Coronary artery (tissue), 2 donors: ENCODE results near the gene ARL6IP5.
A peak's percentile ranks its signal among the peaks of the same experiment; 100 is the strongest.

Source experiments
- DNase-seq: peaks from one replicate; pipeline ENCODE4 v3.0.0-alpha.2; 2017; ENCODE audit warnings: low spot score
- H3K27ac ChIP-seq, 2 donors: fragments of 200-600 bp; sonication (generic); one replicate each; pipeline ENCODE4 v1.5.1; 2016 to 2019
- H3K4me3 ChIP-seq: fragments of 200-600 bp; sonication (generic); 2 replicates; pipeline ENCODE4 v1.5.1; 2016; ENCODE audit warnings: mild to moderate bottlenecking, moderate library complexity
- CTCF ChIP-seq: fragments of 200-600 bp; sonication (generic); IDR thresholded peaks from one replicate; pipeline ENCODE4 v1.5.1; 2019; ENCODE audit warnings: antibody characterized with exemption

Gene ARL6IP5

GRCh38 chr3:69095636-69096035, 10.9 kb downstream of the ARL6IP5 start:
- peak overlapping the region; percentile 68 to 74 for H3K27ac ChIP-seq
- DNase-seq: no peak
- H3K4me3 ChIP-seq: peak overlapping the region; percentile 12
- no peak for TF ChIP-seq CTCF

DNA sequence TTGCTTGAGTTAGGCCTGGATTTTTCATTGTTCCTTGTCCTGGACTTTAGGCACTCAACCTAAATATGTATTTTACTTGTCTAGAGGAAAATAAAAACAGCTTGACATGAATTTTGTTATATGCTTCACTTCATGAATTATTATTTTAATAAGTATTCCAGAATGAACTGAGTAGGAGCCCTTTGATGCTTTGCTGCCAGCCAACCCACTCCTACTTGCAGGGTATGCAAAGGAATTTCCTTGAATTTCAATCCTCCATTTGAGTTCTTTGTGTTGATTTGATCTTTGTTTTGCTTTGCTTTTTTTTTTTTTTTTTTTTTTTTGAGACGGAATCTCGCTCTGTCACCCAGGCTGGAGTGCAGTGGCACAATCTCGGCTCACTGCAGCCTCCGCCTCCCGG, 11.6 kb downstream of the ARL6IP5 start:
- peak overlapping the region; percentile 68 to 74 for H3K27ac ChIP-seq
- no peak for TF ChIP-seq CTCF
- no peak for DNase-seq
- no peak overlapping the region for H3K4me3 ChIP-seq

- no peak for TF ChIP-seq CTCF
- Histone ChIP-seq H3K4me3 (no peak overlapping the region), H3K27ac (no peak overlapping the region)
- DNase-seq: no peak
Observed at GRCh38 chr3:69097407-69098086, 12.8 kb downstream of the ARL6IP5 start.

DNA sequence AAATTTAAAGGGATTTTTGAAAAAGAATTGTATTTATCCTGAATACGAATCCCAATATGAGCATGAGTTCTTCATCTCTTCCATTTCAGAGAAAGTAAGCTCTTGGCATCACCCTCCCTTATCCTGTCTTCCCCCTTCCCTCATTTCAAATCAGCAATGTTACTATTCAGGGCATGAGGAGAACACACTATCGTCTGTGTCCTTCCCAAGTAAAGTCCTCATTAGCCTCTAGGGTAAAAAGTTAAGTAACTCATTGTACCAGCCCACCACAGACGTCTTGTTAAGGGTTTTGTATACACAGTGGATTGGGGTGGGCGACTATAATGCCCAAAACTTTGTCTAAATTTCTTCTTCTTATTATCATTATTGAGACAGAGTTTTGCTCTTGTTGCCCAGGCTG, 14.8 kb downstream of the ARL6IP5 start:
- no peak for TF ChIP-seq CTCF
- Histone ChIP-seq H3K27ac (no peak overlapping the region), H3K4me3 (no peak overlapping the region)
- DNase-seq: no peak

- Histone ChIP-seq H3K4me3 (no peak overlapping the region), H3K27ac (no peak overlapping the region)
- no peak for DNase-seq
- no peak for TF ChIP-seq CTCF
Observed at GRCh38 chr3:69102384-69102783, 17.6 kb downstream of the ARL6IP5 start.

- no peak for TF ChIP-seq CTCF
- H3K4me3 ChIP-seq: no peak overlapping the region
- no peak for DNase-seq
- no peak overlapping the region for H3K27ac ChIP-seq
Observed at GRCh38 chr3:69103123-69103522, 18.4 kb downstream of the ARL6IP5 start.

- TF ChIP-seq CTCF: no peak
- Histone ChIP-seq H3K27ac (no peak overlapping the region), H3K4me3 (no peak overlapping the region)
- no peak for DNase-seq
Observed at GRCh38 chr3:69104586-69104985, 19.8 kb downstream of the ARL6IP5 start.
